ENCODE measurements around the gene IFNG-AS1.

IFNG-AS1 gene

DNA sequence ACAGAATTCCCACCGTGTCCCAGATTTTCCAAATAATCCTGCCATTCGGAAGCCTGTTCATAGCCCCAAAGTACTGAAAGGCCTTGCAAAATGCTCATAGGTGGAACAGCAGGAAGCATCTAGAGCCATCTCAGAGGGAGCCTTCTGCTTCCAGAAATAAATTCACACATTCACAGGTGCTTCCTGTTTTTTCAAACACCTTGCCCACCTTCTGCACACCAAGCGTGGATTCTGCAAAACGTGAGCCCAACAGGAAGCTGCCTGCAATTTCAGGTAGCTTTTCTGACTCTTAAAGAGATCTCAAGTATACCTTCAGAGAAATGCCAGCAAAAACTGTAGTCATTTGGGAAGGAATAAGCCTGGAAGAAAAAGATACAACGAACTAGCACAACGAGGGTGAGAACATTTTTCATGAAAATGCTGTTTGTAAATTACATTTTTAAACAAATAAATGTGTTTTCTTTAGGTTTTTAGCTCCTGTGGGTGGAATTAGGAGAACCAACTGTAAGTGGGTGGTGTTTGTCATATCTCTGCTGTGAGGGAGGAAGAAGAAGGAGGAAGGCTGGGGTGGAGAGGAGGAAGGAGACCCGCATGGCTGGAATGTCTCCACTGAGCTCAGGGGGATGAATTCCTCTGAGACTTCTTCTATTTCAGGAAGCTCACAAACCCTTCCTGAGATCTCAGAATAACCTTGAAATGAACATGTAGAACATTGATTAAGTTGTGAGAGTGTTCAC lies at the start of gene IFNG-AS1:
IFNG-AS1 (plus strand) TSS at position 264 of the 737 bp plus-strand sequence.
- H3K27ac ChIP-seq = no peak within 1 kb of the TSS
- TF ChIP-seq, protein P1, sequence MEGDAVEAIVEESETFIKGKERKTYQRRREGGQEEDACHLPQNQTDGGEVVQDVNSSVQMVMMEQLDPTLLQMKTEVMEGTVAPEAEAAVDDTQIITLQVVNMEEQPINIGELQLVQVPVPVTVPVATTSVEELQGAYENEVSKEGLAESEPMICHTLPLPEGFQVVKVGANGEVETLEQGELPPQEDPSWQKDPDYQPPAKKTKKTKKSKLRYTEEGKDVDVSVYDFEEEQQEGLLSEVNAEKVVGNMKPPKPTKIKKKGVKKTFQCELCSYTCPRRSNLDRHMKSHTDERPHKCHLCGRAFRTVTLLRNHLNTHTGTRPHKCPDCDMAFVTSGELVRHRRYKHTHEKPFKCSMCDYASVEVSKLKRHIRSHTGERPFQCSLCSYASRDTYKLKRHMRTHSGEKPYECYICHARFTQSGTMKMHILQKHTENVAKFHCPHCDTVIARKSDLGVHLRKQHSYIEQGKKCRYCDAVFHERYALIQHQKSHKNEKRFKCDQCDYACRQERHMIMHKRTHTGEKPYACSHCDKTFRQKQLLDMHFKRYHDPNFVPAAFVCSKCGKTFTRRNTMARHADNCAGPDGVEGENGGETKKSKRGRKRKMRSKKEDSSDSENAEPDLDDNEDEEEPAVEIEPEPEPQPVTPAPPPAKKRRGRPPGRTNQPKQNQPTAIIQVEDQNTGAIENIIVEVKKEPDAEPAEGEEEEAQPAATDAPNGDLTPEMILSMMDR (IDR thresholded peaks at IDR 0.05) = no peak
- no peak within 1 kb of the TSS for H3K4me3 ChIP-seq
- no peak for DNase-seq (ENCODE audit: low spot score)

- TF ChIP-seq, protein P1 (IDR thresholded peaks at IDR 0.05) = no peak
- H3K4me3 ChIP-seq = no peak overlapping the region
- H3K27ac ChIP-seq = no peak overlapping the region
- DNase-seq (ENCODE audit: low spot score) = no peak
These were observed 49.6 kb upstream of the IFNG-AS1 start for GRCh38 chr12:67939611-67940010.

- no peak overlapping the region for H3K27ac ChIP-seq
- H3K4me3 ChIP-seq = no peak overlapping the region
- DNase-seq (ENCODE audit: low spot score) = no peak
- TF ChIP-seq, protein P1 (IDR thresholded peaks at IDR 0.05) = no peak
These were observed 48.4 kb upstream of the IFNG-AS1 start for GRCh38 chr12:67940780-67941243.

DNA sequence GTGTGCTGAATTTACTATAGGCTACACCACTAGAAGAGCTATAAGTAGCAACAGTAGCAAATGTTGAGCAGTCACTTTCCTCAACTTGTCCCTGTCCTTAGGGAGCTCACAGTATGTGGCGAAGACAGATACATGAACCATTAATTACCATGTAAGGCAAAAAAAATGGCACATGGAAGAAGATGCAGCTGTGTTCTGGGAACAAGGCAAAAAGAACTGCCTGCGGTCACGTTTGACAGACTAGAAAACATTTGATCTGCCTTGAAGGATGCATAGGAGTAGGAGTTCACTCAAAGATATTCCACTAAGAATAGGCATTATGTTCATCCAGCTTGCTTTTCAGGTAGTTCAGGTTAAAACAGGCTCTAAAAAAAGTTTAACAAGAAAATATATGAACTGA lies 46.5 kb upstream of the IFNG-AS1 start:
- DNase-seq (ENCODE audit: low spot score) = no peak
- H3K27ac ChIP-seq = no peak overlapping the region
- H3K4me3 ChIP-seq = no peak overlapping the region
- TF ChIP-seq, protein P1 (IDR thresholded peaks at IDR 0.05) = no peak

DNA sequence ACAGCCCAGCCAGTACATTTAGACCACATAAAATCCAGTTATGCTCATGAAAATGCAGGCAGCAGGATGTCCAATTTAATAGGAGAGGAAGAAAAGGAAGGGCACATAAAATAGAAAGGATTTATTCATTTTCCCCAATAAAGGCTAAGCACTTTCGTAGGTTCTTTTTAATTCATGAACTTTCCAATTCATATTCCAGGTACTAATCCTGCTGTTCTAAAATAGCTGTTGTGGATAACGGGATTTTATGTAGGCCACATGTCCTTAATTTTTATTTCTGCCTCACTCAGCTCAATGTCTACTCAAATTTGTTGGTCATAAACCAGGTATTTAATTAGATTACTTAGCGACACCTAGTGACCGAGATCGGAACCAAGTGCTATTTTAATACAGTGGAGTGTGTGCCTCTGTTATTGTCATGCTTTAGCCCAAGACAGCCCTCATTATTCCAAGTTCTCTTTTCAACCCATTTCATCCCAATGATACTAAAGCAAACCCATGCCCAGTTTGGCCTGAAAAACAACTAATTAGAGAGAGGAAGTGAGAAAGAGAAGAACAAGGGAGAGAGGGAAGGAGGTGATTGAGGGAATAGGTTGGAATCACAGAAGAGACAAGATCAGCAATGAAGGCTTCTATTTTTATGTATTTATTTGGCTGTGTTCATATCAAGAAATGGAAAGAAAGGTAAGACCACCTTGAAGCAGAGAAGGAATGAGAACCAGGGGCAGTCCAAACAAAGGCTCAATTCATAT lies 45.9 kb upstream of the IFNG-AS1 start:
- no peak for DNase-seq (ENCODE audit: low spot score)
- Histone ChIP-seq H3K4me3 (no peak overlapping the region), H3K27ac (no peak overlapping the region)
- TF ChIP-seq, protein P1 (IDR thresholded peaks at IDR 0.05) = peak; percentile 66

GRCh38 chr12:67944093-67944492 lies 45.2 kb upstream of the IFNG-AS1 start:
- Histone ChIP-seq H3K4me3 (no peak overlapping the region), H3K27ac (no peak overlapping the region)
- no peak for DNase-seq (ENCODE audit: low spot score)
- TF ChIP-seq, protein P1 (IDR thresholded peaks at IDR 0.05) = no peak

Data from coronary artery (tissue), 2 donors.